ENCODE results near the gene PIAS2. TPM values are rescaled to one million over a fixed set of nuclear protein-coding genes. Genes with fewer than 3 reads are reported as not detected.

Gene PIAS2
- total and polyA plus RNA-seq, 2 experiments from 2014 or later: 30.3 to 54.2 TPM

DNA sequence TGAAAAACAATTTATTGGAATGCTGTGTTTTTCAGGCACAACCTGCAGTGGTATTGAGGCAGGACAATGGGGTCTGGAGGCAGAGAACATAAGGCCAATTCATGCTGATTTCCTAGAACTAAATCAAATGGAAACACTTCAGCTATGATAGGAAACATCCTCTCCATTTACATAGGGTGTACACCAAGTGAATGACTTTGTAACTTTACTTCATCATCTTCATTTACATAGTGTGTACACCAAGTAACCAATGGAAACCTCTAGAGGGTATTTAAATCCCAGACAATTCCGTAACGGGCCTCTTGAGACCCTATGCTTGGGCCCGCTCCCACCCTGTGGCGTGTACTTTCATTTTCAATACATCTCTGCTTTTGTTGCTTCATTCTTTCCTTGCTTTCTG, 128.2 kb downstream of the PIAS2 start (continued):
- TF ChIP-seq, protein P1, sequence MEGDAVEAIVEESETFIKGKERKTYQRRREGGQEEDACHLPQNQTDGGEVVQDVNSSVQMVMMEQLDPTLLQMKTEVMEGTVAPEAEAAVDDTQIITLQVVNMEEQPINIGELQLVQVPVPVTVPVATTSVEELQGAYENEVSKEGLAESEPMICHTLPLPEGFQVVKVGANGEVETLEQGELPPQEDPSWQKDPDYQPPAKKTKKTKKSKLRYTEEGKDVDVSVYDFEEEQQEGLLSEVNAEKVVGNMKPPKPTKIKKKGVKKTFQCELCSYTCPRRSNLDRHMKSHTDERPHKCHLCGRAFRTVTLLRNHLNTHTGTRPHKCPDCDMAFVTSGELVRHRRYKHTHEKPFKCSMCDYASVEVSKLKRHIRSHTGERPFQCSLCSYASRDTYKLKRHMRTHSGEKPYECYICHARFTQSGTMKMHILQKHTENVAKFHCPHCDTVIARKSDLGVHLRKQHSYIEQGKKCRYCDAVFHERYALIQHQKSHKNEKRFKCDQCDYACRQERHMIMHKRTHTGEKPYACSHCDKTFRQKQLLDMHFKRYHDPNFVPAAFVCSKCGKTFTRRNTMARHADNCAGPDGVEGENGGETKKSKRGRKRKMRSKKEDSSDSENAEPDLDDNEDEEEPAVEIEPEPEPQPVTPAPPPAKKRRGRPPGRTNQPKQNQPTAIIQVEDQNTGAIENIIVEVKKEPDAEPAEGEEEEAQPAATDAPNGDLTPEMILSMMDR (conservative IDR thresholded peaks at IDR 0.05; ENCODE audit: low read depth in 2 of 2): no peak
- TF ChIP-seq POLR2AphosphoS5 (IDR thresholded peaks at IDR 0.05; ENCODE audit: low read depth): no peak
- TF ChIP-seq, protein P2, sequence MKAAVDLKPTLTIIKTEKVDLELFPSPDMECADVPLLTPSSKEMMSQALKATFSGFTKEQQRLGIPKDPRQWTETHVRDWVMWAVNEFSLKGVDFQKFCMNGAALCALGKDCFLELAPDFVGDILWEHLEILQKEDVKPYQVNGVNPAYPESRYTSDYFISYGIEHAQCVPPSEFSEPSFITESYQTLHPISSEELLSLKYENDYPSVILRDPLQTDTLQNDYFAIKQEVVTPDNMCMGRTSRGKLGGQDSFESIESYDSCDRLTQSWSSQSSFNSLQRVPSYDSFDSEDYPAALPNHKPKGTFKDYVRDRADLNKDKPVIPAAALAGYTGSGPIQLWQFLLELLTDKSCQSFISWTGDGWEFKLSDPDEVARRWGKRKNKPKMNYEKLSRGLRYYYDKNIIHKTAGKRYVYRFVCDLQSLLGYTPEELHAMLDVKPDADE (IDR thresholded peaks at IDR 0.05): no peak
- no peak for TF ChIP-seq NANOG (IDR thresholded peaks at IDR 0.05; ENCODE audit: borderline replicate concordance)
- no peak for TF ChIP-seq ZNF331 (CRISPR knock-in tag; IDR thresholded peaks at IDR 0.05; ENCODE audit: low read depth)
- no peak for TF ChIP-seq EZH2phosphoT487 (IDR thresholded peaks at IDR 0.05; ENCODE audit: unreplicated experiment)
- no peak for TF ChIP-seq EZH2 (IDR thresholded peaks at IDR 0.05; ENCODE audit: low read depth, unreplicated experiment)
- no peak for TF ChIP-seq ZNF114 (CRISPR knock-in tag; IDR thresholded peaks at IDR 0.05)
- TF ChIP-seq, protein P3, sequence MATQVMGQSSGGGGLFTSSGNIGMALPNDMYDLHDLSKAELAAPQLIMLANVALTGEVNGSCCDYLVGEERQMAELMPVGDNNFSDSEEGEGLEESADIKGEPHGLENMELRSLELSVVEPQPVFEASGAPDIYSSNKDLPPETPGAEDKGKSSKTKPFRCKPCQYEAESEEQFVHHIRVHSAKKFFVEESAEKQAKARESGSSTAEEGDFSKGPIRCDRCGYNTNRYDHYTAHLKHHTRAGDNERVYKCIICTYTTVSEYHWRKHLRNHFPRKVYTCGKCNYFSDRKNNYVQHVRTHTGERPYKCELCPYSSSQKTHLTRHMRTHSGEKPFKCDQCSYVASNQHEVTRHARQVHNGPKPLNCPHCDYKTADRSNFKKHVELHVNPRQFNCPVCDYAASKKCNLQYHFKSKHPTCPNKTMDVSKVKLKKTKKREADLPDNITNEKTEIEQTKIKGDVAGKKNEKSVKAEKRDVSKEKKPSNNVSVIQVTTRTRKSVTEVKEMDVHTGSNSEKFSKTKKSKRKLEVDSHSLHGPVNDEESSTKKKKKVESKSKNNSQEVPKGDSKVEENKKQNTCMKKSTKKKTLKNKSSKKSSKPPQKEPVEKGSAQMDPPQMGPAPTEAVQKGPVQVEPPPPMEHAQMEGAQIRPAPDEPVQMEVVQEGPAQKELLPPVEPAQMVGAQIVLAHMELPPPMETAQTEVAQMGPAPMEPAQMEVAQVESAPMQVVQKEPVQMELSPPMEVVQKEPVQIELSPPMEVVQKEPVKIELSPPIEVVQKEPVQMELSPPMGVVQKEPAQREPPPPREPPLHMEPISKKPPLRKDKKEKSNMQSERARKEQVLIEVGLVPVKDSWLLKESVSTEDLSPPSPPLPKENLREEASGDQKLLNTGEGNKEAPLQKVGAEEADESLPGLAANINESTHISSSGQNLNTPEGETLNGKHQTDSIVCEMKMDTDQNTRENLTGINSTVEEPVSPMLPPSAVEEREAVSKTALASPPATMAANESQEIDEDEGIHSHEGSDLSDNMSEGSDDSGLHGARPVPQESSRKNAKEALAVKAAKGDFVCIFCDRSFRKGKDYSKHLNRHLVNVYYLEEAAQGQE (IDR thresholded peaks at IDR 0.05; ENCODE audit: unreplicated experiment): no peak
- no peak for TF ChIP-seq CREB1 (CRISPR knock-in tag; IDR thresholded peaks at IDR 0.05; ENCODE audit: low read depth)

DNA sequence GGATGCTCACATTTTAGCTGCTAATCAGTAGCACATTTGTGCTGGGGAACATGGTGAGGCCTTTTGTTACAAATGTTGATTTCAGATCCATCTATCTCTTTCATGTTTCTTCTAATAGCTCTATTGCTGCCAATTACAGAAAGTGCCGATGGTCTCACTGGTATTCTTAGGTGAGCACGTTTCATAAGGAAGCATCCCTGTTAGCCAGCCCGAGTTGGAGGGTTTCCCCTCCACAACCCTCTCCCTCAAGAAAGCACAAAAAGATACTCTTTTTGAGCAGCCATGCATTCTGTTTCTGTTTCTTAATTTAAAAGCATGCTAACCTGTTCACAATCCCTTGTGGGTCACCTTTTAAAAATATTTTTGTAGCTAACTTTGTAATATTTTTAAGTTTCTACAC, 129.6 kb downstream of the PIAS2 start:
- no peaks in the 10 kb centered on the region for H3K27me3 ChIP-seq (ENCODE audit: insufficient read depth)
- H3K4me3 ChIP-seq: no peak overlapping the region
- H3K9me2 ChIP-seq (ENCODE audit: insufficient read depth): no peaks in the 10 kb centered on the region
- H3K79me2 ChIP-seq (replicated peaks; ENCODE audit: insufficient read depth): no peaks in the 10 kb centered on the region
- H3K4me1 ChIP-seq (ENCODE audit: insufficient read depth): peaks cover 4% of the 10 kb centered on the region; the same call in 1 of the 2 replicates
- TF ChIP-seq, protein P2 (IDR thresholded peaks at IDR 0.05): no peak
- TF ChIP-seq POLR2AphosphoS5 (IDR thresholded peaks at IDR 0.05; ENCODE audit: low read depth): no peak
- no peak for TF ChIP-seq ZNF331 (CRISPR knock-in tag; IDR thresholded peaks at IDR 0.05; ENCODE audit: low read depth)
- TF ChIP-seq, protein P1 (conservative IDR thresholded peaks at IDR 0.05; ENCODE audit: low read depth in 2 of 2): no peak
- no peak for TF ChIP-seq CREB1 (CRISPR knock-in tag; IDR thresholded peaks at IDR 0.05; ENCODE audit: low read depth)
- TF ChIP-seq, protein P3 (IDR thresholded peaks at IDR 0.05; ENCODE audit: unreplicated experiment): no peak
- no peak for TF ChIP-seq EZH2phosphoT487 (IDR thresholded peaks at IDR 0.05; ENCODE audit: unreplicated experiment)
- TF ChIP-seq EZH2 (IDR thresholded peaks at IDR 0.05; ENCODE audit: low read depth, unreplicated experiment): no peak
- TF ChIP-seq ZNF114 (CRISPR knock-in tag; IDR thresholded peaks at IDR 0.05): no peak
- Mint-ChIP-seq H3K36me3 (ENCODE audit: low read depth) (peaks cover 19% of the 10 kb centered on the region), H3K9me3 (peaks cover 25% of the 10 kb centered on the region), H3K27ac (no peak overlapping the region), H3K4me1 (no peaks in the 10 kb centered on the region), H3K27me3 (ENCODE audit: insufficient read depth, low read depth, poor library complexity) (no peaks in the 10 kb centered on the region), H3K4me3 (no peak overlapping the region)
- H4K20me1 ChIP-seq (replicated peaks; ENCODE audit: insufficient read depth): no peaks in the 10 kb centered on the region
- H3F3A ChIP-seq (replicated peaks; ENCODE audit: low read depth): no peaks in the 10 kb centered on the region
- DNase-seq (ENCODE audit: low spot score) (no peak), ATAC-seq (no peak)
- no peak overlapping the region for H3K4me2 ChIP-seq
- peaks cover 4% of the 10 kb centered on the region; the same call in 1 of the 2 replicates for H3K36me3 ChIP-seq (ENCODE audit: insufficient read depth)
- no peak overlapping the region for H3K27ac ChIP-seq (ENCODE audit: low read depth)
- H2AFZ ChIP-seq: no peak overlapping the region
